HG03095 (cell line): Measurements from ENCODE around the gene EIF3I.

Experiments used
- ATAC-seq: cut with Tn5 transposase; IDR thresholded peaks from one replicate; pipeline ENCODE4 v1.9.1; 2021; ENCODE audit warnings: moderate library complexity; ENCODE audit not compliant: unreplicated experiment

EIF3I gene

DNA sequence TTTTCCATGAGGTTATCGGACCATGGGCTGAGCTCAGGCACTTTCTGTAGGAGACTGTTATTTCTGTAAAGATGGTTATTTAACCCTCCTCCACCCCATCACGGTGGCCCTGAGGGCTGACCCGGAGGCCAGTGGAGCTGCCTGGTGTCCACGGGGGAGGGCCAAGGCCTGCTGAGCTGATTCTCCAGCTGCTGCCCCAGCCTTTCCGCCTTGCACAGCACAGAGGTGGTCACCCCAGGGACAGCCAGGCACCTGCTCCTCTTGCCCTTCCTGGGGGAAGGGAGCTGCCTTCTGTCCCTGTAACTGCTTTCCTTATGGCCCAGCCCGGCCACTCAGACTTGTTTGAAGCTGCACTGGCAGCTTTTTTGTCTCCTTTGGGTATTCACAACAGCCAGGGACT lies 24.4 kb upstream of the EIF3I start:
- no peak for ATAC-seq

DNA sequence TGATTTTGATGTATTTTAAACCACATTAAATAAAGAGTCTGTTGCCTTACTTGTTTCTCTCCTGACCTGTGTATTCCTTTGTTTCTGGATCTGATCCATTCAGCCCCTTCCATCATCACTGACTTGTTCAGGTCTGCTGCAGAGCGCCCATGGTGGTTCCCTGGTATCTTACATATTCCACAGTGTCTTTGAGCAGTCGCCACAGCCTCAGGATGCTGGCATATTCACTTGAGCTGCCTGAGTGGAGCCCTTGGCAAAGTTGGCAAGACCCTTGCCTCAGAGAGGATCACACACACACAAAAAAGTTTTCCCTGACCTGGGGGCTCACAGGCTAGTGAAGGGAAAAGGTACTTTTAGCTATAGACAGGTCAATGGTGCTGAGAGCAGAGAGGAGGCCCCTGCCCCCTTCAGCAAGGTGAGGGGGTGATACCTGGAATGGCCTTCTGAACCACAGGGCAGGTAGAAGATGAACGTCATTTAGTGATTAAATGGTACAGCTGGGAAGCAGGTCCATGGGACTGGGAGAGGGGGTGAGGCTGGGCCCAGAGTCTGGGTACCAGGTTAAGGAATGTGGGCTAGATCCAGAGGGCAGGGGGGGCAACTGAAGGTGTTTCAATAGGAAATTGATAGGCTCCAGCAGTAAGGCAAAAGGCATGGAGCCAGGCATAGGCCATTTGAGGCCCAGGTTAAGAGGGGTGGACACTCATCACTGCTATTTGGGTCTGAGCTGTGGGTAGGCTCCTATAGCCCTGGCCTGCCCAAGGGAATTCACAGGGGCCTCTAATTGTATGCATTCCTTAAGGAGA lies 23.8 kb upstream of the EIF3I start:
- no peak for ATAC-seq

DNA sequence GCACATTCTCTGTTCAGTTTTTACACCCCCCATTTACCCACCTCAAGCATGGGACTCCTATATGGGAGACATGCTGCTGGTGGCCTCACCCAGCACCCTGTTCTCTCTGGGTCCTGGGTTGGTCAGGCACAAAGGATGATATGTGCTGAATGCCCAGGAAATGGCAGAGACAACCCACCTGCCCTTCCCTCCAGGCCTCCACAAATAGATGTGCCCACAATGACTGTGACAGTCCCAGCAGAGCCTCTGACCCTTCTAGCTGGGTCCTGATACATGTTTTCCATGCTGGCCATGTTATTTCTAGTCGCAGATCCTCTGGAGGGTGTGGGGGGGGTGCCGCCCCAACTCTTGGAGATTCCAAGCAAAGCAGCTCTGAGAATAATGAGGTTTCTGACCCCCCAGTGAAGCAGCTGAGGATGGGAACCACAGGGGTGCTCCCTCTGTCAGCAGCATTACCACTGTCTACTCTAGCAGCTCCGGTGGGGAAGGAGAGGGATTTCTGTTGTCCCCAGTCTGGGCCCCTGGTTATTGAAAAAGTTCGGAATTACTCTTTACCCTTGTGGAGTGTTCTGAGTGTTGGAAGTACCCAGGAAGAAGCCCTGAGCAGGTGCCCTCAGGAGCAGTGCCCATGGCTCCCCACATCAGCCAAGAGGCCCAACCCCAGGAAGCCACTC lies 23.0 kb upstream of the EIF3I start:
- ATAC-seq, result no peak

DNA sequence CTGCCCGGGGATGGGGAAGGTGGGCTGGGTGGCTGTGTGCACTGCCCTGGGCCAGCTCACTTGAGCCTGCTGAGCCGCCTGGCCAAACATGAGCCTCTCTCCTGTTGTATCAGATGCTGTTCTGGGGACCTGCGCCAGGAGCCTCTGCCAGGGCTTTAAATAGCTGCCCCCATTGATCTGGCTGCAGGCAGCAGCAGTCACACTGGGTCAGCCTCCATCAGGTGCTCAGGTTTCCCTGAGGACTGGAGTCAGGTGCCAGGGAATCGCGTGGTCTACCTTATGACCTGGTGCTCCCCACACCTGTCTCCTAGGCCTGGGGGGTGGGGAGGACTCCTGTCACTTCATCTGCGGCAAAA lies 22.5 kb upstream of the EIF3I start:
- no peak for ATAC-seq

DNA sequence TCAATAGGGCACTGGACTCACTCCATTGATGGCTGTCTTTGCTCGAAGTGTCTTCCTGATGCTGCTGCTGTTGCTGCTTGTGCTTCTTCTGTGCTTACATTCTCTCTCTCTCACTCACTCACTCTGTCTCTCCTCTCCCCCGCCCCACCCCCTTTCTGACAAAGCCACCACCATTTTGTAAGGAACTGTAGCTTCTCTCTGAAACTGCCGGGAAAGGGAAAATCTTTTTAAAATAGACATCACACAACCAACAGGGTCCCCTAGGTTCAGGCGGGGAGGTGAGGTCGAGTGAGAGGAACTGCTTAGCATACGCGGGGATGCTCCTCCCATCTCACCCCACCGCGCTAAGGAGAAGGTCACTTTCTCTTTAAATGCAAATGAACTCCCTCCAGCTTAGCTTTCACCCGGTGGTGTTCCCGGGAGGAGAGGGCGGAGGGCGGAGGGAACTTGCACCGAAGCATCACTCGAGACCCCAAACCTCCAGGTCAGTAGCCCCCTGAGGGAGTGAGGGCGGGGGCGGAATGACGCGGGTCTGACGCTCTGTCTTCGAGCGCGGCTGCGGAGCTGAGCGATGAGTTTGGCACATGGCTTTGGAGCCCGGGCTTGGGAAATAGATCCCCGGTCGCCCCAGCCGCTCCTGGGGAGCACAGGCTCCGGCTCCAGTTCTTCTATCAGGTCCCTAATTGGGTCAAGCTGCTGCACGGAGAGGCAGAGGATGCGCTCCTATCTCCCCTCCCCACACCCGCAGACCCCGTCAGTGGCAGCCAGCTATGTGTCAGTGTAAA lies 21.8 kb upstream of the EIF3I start, which contains the start of gene CCDC28B:
Gene CCDC28B, plus strand, starts transcription at position 370 of the 785 bp plus-strand sequence. CDS start 1,341 bp downstream, outside the sequence.
- no peak for ATAC-seq

DNA sequence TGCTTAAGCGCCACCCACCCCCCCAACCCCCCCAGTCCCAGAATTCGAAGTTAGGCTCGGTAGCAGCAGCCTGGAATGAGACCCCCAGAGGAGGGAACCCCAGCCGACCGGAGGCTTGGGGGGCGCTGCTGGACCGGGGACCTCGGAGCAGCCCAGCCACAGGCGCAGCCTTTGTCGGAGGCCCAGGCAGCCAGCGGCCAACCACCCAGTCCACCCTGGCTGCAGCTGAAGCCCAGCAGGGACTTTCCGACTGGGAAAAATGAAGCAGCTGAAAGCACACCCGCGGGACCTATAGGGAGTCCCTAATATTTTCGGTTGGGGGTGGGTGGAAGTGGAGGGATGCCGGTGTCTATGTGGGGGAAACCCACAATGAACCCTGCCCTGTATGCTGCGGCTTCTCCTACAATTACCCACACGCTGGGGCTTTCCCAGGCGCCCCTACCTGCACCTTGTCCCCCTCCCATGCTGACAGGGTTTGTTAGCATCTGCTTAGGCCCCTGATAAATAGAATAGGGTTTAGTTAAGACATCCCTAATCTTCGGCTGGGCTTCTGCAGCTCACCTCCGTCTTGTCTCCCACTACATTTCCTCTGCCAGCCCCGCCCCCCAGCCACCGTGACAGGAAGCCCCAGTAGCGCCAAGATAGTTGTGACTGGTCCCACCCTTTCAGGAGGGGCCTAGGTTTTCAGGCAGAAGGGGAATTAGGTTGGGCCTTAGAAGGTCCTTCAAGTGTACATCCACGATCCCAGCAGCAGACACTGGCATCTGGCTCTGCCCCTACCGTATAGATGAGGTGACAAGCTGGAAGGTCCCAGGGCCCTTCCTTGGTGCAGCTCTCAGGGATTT lies 21.0 kb upstream of the EIF3I start:
- ATAC-seq, result no peak

DNA sequence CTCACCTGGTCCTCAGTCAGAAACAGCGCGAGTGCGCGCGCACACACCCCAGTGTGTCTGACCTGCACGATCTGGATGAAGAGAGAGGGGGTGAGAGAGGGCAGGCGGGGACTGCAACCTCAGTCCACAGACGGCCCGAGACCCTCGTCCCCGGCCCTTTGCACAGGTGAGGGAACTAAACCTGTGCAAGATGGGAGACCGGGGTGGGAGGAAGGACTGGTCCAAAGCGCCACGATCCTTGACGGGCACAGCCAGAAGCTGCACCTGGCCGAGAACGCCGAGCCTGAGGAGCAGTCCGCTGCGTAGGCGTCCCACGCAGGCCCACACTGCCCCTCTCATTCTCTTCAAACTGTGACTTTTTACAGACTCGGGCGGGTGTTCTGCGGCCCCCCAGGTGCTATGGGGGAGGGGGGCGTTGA lies 17.3 kb upstream of the EIF3I start:
- no peak for ATAC-seq

DNA sequence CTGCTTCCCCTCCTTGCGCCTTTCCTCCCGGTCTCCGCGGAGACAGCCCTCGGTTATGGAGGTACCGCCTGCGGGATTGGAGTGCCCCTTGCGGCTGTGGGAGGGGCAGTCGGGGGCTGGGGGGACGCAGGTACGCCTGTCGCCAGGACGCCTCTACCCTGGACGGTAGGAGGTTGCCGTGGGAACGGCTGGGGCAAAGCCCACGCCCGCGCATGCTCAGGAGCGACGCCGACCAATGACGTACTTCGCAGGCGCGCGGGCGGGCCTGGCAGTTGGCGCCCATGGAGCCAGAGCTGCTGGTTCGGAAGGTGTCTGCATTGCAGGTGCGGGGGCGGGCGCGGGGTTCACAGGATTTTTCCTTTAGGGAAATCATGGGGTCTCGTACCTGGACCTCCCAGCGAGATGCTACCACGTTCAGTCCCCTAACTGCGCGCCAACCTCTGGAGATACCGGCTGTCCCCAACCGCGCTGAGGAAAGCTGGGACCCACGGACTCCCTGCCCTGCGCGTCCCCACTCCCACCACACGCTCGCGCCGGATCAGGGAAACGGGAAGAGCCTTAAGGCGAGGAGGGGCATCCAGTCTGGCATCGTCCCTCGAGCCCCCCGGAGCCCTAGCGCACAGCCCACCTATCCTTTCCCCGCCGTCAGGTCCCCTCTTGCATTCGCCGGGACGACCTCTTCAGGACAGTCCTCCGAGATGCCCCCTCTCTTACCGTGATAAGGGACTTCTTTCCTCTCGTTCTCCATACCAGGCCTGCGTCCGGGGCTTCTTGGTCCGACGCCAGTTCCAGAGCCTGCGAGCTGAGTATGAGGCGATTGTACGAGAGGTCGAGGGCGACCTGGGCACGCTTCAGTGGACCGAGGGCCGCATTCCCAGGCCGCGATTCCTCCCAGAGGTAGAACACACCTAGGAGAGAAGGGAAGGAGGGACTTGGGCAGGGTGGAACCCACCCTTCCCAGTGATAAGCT lies 16.5 kb upstream of the EIF3I start, which contains the start of gene IQCC:
Gene IQCC, plus strand, starts transcription at position 271 of the 970 bp plus-strand sequence. Its CDS starts 11 bp downstream, at position 282.
- no peak for ATAC-seq

DNA sequence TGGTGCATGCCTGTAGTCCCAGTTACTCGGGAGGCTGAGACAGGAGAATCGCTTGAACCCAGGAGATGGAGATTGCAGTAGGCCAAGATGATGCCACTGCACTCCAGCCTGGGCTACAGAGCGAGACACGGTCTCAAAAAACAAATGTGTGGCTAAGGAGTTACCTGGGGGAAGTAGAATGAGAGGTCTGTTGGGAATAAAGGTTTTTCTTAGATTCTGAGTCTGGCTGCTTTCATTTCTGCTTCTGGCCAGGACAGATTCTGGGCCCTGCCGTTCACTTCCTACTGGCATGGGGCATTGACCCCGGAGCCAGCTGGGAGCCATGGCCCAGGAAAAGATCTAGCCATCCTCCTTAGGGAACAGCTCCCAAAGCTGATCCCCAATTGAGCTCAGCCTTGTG lies 13.7 kb upstream of the EIF3I start:
- ATAC-seq, result no peak

DNA sequence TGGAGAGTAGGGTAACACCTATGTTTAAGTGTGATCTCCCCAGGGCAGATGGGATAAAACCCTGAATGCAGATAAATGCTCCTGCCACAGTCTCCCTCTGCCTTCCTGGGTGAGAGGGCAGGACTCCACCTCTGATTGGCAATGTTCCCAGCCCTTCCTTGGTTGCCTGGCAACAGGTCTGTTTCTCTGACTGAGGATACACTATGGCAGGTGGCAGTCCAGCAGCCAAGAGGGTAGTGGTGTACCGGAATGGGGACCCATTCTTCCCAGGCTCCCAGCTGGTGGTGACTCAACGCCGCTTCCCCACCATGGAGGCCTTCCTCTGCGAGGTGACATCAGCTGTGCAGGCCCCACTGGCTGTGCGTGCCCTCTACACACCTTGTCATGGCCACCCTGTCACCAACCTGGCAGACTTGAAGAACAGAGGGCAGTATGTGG lies 13.3 kb upstream of the EIF3I start, which contains the start of gene DCDC2B:
Gene DCDC2B, plus strand, starts transcription at position 199 of the 438 bp plus-strand sequence. Its CDS starts 5 bp downstream, at position 204.
- ATAC-seq, result no peak

DNA sequence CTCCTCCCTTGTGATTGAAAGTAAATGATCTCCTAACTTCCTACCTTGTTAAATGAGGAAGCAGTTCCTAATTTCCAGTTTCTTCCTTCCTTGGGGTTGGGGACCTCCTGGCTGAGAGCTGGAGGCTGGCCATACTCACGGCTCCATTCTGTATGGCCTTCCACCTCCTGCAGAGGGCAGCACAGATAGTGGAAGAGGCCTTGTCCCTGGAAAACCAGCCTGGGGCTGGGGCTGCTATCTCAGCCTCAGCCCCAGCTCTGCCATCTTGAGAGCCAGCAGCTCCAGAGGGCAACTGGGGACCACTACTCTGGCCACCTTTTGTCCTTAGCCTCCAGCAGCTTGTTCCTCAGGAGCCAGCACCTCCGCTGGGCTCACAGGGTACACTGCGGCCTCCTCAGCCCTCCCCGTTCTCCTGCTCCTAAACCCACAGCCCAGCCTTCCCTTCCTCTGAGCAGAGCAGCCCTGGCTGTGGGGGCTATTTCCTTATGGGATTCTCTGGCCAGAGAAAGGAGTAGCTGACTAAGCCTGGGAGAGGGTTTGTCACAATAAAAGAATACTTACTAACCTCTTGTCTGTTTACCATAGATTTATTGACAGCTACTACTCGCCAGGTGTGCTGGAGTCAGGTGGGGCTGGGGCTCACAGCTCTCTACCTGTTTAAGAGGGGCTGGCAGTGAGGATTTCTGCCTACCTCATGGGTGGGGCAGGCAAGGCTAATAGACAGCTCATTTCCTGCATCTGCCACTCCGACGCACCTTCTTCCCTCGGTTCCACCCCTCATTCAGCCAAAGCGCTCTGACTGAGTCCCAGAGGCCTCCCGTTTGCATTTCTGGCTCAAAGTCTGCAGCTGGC lies 6.4 kb upstream of the EIF3I start:
- ATAC-seq, result peak; percentile 55

DNA sequence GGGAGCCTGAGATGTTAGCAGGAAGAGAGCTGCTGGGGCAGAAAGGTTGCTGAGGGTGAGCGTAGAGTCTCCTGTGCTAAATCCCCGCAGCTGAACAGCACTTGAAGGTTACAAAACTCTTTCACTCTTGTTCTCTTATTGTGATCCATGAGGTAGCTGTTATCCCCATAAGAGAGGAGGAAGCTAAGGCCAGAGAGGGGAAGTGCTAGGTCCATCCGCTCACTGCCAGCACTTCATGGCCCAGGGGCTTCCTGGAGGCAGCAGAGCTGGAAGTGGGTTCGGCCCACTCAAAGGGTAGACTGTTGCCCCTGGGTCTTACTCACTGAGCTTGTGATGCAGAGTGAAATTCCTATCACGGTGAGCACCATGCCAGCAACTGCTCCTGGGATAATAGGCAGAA lies 5.6 kb upstream of the EIF3I start:
- ATAC-seq, result no peak

DNA sequence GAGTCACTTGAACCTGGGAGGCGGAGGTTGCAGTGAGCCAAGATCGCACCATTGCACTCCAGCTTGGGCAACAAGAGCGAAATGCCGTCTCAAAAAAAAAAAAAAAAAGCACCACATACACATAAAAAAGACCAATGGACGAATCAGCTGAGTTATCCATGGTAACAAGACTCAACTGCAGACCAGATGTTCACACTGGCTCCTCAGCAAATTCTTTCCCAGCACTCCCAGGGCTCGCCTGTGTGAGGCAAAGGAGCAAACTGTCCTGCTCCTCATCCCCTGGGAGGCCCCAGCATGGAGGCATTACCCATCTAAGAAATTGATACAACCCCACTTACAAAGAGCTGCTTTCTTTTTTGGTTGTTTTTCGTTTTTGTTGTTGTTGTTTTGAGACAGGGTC lies 3.2 kb upstream of the EIF3I start:
- ATAC-seq, result no peak

DNA sequence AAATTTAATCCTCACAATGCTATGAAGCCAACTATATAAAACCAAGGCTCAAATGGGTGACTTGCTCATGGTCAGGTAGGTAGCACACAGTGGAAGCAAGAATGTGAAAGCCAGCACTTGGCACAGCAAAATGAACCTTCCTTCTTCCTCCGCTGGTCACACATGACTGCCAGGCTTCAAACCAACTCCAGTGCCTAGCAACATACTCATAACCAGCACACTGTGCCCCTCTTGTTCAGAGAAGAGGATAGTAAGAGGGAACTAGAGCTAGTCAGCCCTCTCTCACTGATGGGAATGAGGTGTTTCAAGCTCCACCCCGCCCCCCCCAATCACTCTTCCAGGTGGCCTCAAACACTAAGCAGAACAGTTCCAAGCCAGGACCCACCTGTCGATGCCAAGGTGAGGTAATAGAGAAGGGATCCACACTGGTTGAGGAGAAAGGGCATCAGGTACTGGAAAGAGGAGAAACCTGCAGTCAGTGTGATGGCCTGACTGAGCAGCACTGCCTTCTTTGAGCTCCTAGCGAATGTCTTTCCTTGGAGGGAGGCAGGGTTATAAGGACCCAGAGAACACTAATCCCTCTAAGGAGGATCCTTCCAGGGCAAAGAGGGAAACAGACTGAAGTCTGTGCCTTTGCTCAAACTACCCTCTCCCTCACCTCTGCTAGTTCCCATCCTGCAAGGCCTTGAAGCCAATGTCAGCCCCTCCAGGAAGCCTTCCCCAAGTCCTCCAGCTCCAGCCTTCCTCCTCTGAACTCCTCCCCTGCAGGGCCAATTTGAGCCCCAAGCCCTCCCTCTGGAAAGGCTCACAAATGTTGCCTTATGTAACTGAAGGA lies 1.2 kb upstream of the EIF3I start:
- ATAC-seq, result no peak

DNA sequence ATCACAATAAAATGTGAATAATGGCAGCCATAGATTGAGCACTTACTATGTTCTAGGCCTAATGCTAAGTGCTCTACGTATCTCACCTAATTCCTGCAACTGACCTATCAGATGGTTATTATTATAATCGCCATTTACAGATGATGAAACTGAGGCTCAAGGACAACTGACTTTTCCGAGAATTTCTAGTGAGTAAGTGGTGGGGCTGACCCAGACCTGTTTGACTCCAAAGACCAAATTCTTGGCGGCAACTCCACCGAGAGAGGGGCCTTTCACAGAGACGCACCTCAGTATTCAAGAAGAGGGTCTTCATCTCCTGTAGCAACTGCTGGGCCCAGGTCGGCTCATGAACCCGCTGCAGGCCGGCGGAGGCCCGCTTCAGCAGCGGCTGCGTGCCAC lies 627 bp upstream of the EIF3I start:
- no peak for ATAC-seq

DNA sequence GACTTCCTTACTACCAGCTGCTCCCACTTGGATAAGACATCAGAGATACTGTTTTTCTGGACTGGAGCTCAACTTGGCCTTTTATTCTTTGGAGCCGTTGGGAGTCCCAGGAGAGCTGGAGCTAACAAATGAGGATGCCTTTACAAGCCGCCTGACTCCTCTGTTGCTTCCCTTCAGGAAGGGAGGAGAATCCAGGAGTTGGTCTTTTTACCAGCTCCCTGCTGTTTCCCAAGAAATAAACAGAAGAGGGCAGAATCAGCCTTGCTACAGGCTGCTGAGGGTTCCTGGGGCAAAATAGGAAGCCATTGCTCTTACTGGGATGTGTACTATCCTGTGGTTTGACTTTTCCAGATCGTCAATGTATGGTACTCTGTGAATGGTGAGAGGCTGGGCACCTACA lies 1.5 kb downstream of the EIF3I start:
- ATAC-seq, result no peak

DNA sequence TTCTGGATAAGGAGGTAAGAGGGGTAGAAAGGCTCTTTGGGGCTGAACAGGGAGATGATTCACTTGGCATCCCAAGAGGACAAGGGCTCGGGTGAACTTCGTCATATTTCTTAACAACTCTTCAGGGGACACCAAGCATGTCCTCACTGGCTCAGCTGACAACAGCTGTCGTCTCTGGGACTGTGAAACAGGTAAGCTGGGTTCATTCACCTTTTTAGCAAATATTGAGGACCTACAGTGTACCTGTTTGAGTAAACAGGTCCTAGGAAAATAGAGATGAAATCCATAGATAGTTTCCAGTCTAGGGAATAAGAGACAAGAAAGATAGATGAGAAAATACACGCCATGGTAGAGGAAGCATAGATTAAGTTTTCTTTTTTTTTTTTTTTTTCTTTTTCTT lies 2.1 kb downstream of the EIF3I start:
- ATAC-seq, result no peak

DNA sequence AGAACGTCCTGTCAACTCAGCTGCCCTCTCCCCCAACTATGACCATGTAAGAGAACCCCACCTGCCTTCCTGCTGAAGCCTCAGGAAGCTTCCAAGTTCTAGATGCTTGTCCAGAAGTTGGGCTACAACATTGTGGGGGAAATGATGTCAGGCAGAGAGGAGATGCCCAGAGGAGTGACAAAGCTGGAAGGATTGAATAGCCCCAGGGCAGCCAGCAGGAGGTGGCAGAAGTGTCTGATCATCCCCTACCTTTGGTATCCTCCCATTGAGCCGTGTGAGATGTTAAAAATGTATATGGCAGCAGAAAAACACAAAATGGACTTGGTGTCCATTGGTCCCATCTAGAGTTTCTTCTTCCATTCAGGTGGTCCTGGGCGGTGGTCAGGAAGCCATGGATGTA lies 6.6 kb downstream of the EIF3I start:
- no peak for ATAC-seq
